Muscle of leg (tissue), 11 donors: ENCODE measurements around the gene TRAF3. TPM values are rescaled to one million over a fixed set of nuclear protein-coding genes. Genes with fewer than 3 reads are reported as not detected.

ENCODE experiments used
- DNase-seq: peaks from one replicate; pipeline ENCODE4 v3.0.0; 2013
- H3K27ac ChIP-seq: one replicate; pipeline ENCODE4 v1.5.1; 2013; ENCODE audit warnings: mild to moderate bottlenecking, low read length, control low read depth
- H3K27me3 ChIP-seq: one replicate; pipeline ENCODE4 v1.6.1; 2013; ENCODE audit warnings: low read length; ENCODE audit not compliant: control insufficient read depth, insufficient read depth
- H3K36me3 ChIP-seq: one replicate; pipeline ENCODE4 v1.6.1; 2013; ENCODE audit warnings: low read length; ENCODE audit not compliant: control insufficient read depth, insufficient read depth
- H3K4me1 ChIP-seq: one replicate; pipeline ENCODE4 v1.6.1; 2013; ENCODE audit warnings: low read length; ENCODE audit not compliant: control insufficient read depth, insufficient read depth
- H3K4me3 ChIP-seq: one replicate; pipeline ENCODE4 v1.5.1; 2013; ENCODE audit warnings: low read length, control low read depth
- H3K9me3 ChIP-seq: replicated peaks from 2 replicates; pipeline ENCODE4 v1.6.1; 2013; ENCODE audit warnings: low read depth, low read length; ENCODE audit not compliant: control insufficient read depth
- WGBS: methylation state at CpG from one replicate; pipeline ENCODE4 v1.1.5; 2013; ENCODE audit warnings: missing lambda C conversion rate; ENCODE audit not compliant: insufficient coverage; 5-methylcytosine and 5-hydroxymethylcytosine counted together
- polyA plus RNA-seq, 8 donors: library from polyadenylated mRNA; unstranded; fragments of 120-200 nt; gene quantifications; one replicate each; pipeline versions ENCODE4 v1.2.1 to v1.2.3, GENCODE V29; 2013; ENCODE audit warnings: inconsistent platforms in 1 of 8, low replicate concordance in 1 of 8; ENCODE audit not compliant: insufficient read length in 8 of 8, insufficient read depth in 1 of 8
- total RNA-seq: library from RNA; stranded (reverse); fragments of 120-200 nt; gene quantifications from one replicate; pipeline ENCODE4 v1.2.4, GENCODE V29; 2013

TRAF3 gene
- total and polyA plus RNA-seq, 9 donors = 9.4 to 19.7 (median 13.8) TPM

GRCh38 chr14:102838501-102838900, 61.3 kb downstream of the TRAF3 start:
- no peak for DNase-seq
- no peak overlapping the region for H3K4me3 ChIP-seq
- no peak overlapping the region for H3K27ac ChIP-seq
- 48% methylated on average over 2 of the region's 4 CpGs for WGBS
- H3K9me3 ChIP-seq = no peaks in the 10 kb centered on the region
- H3K4me1 ChIP-seq = no peaks in the 10 kb centered on the region
- no peaks in the 10 kb centered on the region for H3K36me3 ChIP-seq
- no peaks in the 10 kb centered on the region for H3K27me3 ChIP-seq

GRCh38 chr14:102840115-102840514, 62.9 kb downstream of the TRAF3 start:
- WGBS = 60% methylated on average over 1 of the region's 3 CpGs
- no peaks in the 10 kb centered on the region for H3K27me3 ChIP-seq
- H3K9me3 ChIP-seq = no peaks in the 10 kb centered on the region
- no peak overlapping the region for H3K4me3 ChIP-seq
- H3K36me3 ChIP-seq = no peaks in the 10 kb centered on the region
- no peak overlapping the region for H3K27ac ChIP-seq
- no peak for DNase-seq
- H3K4me1 ChIP-seq = no peaks in the 10 kb centered on the region

- H3K36me3 ChIP-seq = no peaks in the 10 kb centered on the region
- H3K4me3 ChIP-seq = no peak overlapping the region
- WGBS = 74% methylated on average over 5 of the region's 8 CpGs
- no peaks in the 10 kb centered on the region for H3K9me3 ChIP-seq
- H3K4me1 ChIP-seq = no peaks in the 10 kb centered on the region
- H3K27ac ChIP-seq = no peak overlapping the region
- no peaks in the 10 kb centered on the region for H3K27me3 ChIP-seq
- no peak for DNase-seq
Observed at GRCh38 chr14:102840771-102841528, 63.7 kb downstream of the TRAF3 start.

GRCh38 chr14:102848830-102849525, 71.7 kb downstream of the TRAF3 start:
- Histone ChIP-seq H3K4me3 (no peak overlapping the region), H3K9me3 (no peaks in the 10 kb centered on the region), H3K36me3 (no peaks in the 10 kb centered on the region), H3K27me3 (no peaks in the 10 kb centered on the region), H3K4me1 (peaks cover 10% of the 10 kb centered on the region), H3K27ac (peak overlapping the region; percentile 69)
- peak; percentile 64 for DNase-seq
- 65% methylated on average over 5 of the region's 12 CpGs for WGBS

GRCh38 chr14:102849526-102850379, 72.5 kb downstream of the TRAF3 start:
- Histone ChIP-seq H3K4me3 (no peak overlapping the region), H3K9me3 (no peaks in the 10 kb centered on the region), H3K4me1 (peaks cover 10% of the 10 kb centered on the region), H3K27ac (peak overlapping the region; percentile 69), H3K27me3 (no peaks in the 10 kb centered on the region), H3K36me3 (no peaks in the 10 kb centered on the region)
- 40% methylated on average over 1 of the region's 6 CpGs for WGBS
- DNase-seq = peak; percentile 44

GRCh38 chr14:102853648-102854047, 76.4 kb downstream of the TRAF3 start:
- Histone ChIP-seq H3K27me3 (no peaks in the 10 kb centered on the region), H3K36me3 (no peaks in the 10 kb centered on the region), H3K4me1 (peaks cover 10% of the 10 kb centered on the region), H3K4me3 (no peak overlapping the region), H3K9me3 (no peaks in the 10 kb centered on the region), H3K27ac (no peak overlapping the region)
- no peak for DNase-seq
- 100% methylated on average over 6 of the region's 7 CpGs for WGBS

GRCh38 chr14:102854091-102854703, 76.9 kb downstream of the TRAF3 start:
- no peak for DNase-seq
- H3K4me1 ChIP-seq = peaks cover 7% of the 10 kb centered on the region
- H3K9me3 ChIP-seq = no peaks in the 10 kb centered on the region
- H3K36me3 ChIP-seq = no peaks in the 10 kb centered on the region
- no peak overlapping the region for H3K4me3 ChIP-seq
- no CpG with 5 or more reads among the region's 4 CpGs for WGBS
- H3K27ac ChIP-seq = no peak overlapping the region
- H3K27me3 ChIP-seq = no peaks in the 10 kb centered on the region

- Histone ChIP-seq H3K27ac (no peak overlapping the region), H3K4me1 (no peaks in the 10 kb centered on the region), H3K9me3 (no peaks in the 10 kb centered on the region), H3K4me3 (no peak overlapping the region), H3K36me3 (no peaks in the 10 kb centered on the region), H3K27me3 (no peaks in the 10 kb centered on the region)
- no CpG with 5 or more reads among the region's 2 CpGs for WGBS
- no peak for DNase-seq
Observed at GRCh38 chr14:102856179-102856578, 78.9 kb downstream of the TRAF3 start.

GRCh38 chr14:102857444-102857843, 80.2 kb downstream of the TRAF3 start:
- Histone ChIP-seq H3K27me3 (no peaks in the 10 kb centered on the region), H3K9me3 (peaks cover 5% of the 10 kb centered on the region), H3K36me3 (no peaks in the 10 kb centered on the region), H3K4me1 (no peaks in the 10 kb centered on the region), H3K4me3 (no peak overlapping the region), H3K27ac (no peak overlapping the region)
- DNase-seq = no peak
- WGBS = 80% methylated on average over 1 of the region's 2 CpGs
